BJ (cell line): Measurements from ENCODE around the gene ITPRID1. TPM values are rescaled to one million over a fixed set of nuclear protein-coding genes. Genes with fewer than 3 reads are reported as not detected.

ENCODE experiments used
- CTCF ChIA-PET: fragments of 350-600 bp; formaldehyde crosslinking; extraction: SDS; loops from one replicate; lab custom pipeline; 2021; ENCODE audit warnings: antibody characterized with exemption, inconsistent platforms; lab: Yijun Ruan, JAX
- POLR2A ChIA-PET: fragments of 300-600 bp; sonication (Branson Sonifier 250); formaldehyde crosslinking; extraction: SDS; loops from one replicate; lab custom pipeline; 2021; ENCODE audit warnings: antibody characterized with exemption; lab: Charles Lee
- DNase-seq: peaks from one replicate; pipeline ENCODE4 v3.0.0-alpha.2; 2011; ENCODE audit warnings: low read depth
- H3K27me3 ChIP-seq: 2 replicates; pipeline ENCODE4 v1.6.0; 2011; ENCODE audit warnings: low read length; ENCODE audit not compliant: control insufficient read depth, insufficient read depth
- H3K36me3 ChIP-seq: 2 replicates; pipeline ENCODE4 v1.5.1; 2011; ENCODE audit warnings: low read length; ENCODE audit not compliant: control insufficient read depth, insufficient read depth
- H3K4me3 ChIP-seq: 2 replicates; pipeline ENCODE4 v1.5.1; 2011; ENCODE audit warnings: low read depth, mild to moderate bottlenecking, control low read depth, low read length
- CTCF ChIP-seq: IDR thresholded peaks from 2 replicates; pipeline ENCODE4 v1.5.1; 2011; ENCODE audit warnings: low read depth, mild to moderate bottlenecking, control low read depth, inconsistent platforms, low read length, moderate library complexity; ENCODE audit not compliant: insufficient read depth
- polyA plus RNA-seq: library from polyadenylated mRNA; depleted of rRNA; stranded (reverse); fragments of >200 nt; gene quantifications from 2 replicates; pipeline ENCODE4 v1.2.3, GENCODE V29; 2011

Gene ITPRID1
- polyA plus RNA-seq, 1 experiment = not detected

GRCh38 chr7:31512166-31512565, 1.7 kb upstream of the ITPRID1 start:
- H3K4me3 ChIP-seq = no peak overlapping the region
- no peaks in the 10 kb centered on the region for H3K36me3 ChIP-seq
- H3K27me3 ChIP-seq = no peaks in the 10 kb centered on the region
- no peak for TF ChIP-seq CTCF
- POLR2A ChIA-PET = no interaction called here
- CTCF ChIA-PET = no interaction called here
- DNase-seq = no peak

- no peak overlapping the region for H3K4me3 ChIP-seq
- no peak for TF ChIP-seq CTCF
- ChIA-PET POLR2A (no interaction called here), CTCF (interaction anchor here (1.3 kb wide), 1 partner anchor 74 kb away, joined by 3 read pairs; no protein-coding TSS in a partner anchor)
- DNase-seq = no peak
- H3K27me3 ChIP-seq = no peaks in the 10 kb centered on the region
- no peaks in the 10 kb centered on the region for H3K36me3 ChIP-seq
These were observed 3.0 kb downstream of the ITPRID1 start for GRCh38 chr7:31516680-31517502.

GRCh38 chr7:31517513-31517912, 3.6 kb downstream of the ITPRID1 start:
- Histone ChIP-seq H3K27me3 (no peaks in the 10 kb centered on the region), H3K4me3 (no peak overlapping the region), H3K36me3 (no peaks in the 10 kb centered on the region)
- no peak for DNase-seq
- ChIA-PET POLR2A (no interaction called here), CTCF (no interaction called here)
- TF ChIP-seq CTCF = no peak

GRCh38 chr7:31518766-31519165, 4.9 kb downstream of the ITPRID1 start:
- TF ChIP-seq CTCF = no peak
- DNase-seq = no peak
- ChIA-PET CTCF (no interaction called here), POLR2A (no interaction called here)
- Histone ChIP-seq H3K27me3 (no peaks in the 10 kb centered on the region), H3K4me3 (no peak overlapping the region), H3K36me3 (no peaks in the 10 kb centered on the region)

GRCh38 chr7:31521336-31522010, 7.6 kb downstream of the ITPRID1 start:
- DNase-seq = no peak
- no peak overlapping the region for H3K4me3 ChIP-seq
- TF ChIP-seq CTCF = no peak
- ChIA-PET POLR2A (interaction anchor here (0.7 kb wide), 1 partner anchor 282 kb away, joined by 15 read pairs; no protein-coding TSS in a partner anchor), CTCF (no interaction called here)
- H3K36me3 ChIP-seq = no peaks in the 10 kb centered on the region
- H3K27me3 ChIP-seq = no peaks in the 10 kb centered on the region
